SJSA1 (cell line): ENCODE results near the gene VWF. TPM values are rescaled to one million over a fixed set of nuclear protein-coding genes. Genes with fewer than 3 reads are reported as not detected.
"Not testable (repeated sequence)": the region's sequence is repeated elsewhere in the genome, so short reads cannot be mapped to it uniquely, and the experiment has no call there.

Source experiments
- DNase-seq, 2 experiments: peaks; one replicate each; pipeline ENCODE4 v3.0.0-alpha.2; 2015 to 2020; ENCODE audit warnings: low spot score in 2 of 2, low read depth in 1 of 2
- H3K27ac ChIP-seq: fragments of 250-450 bp; sonication (Bioruptor Pico); 2 replicates; pipeline ENCODE4 v1.5.1; 2020; ENCODE audit warnings: mild to moderate bottlenecking, moderate library complexity
- H3K27me3 ChIP-seq: fragments of 250-450 bp; sonication (Bioruptor Pico); replicated peaks from 2 replicates; pipeline ENCODE4 v1.5.1; 2020; ENCODE audit warnings: mild to moderate bottlenecking, moderate library complexity
- H3K36me3 ChIP-seq: fragments of 250-450 bp; sonication (Bioruptor Pico); 2 replicates; pipeline ENCODE4 v1.5.1; 2020; ENCODE audit warnings: mild to moderate bottlenecking
- H3K4me1 ChIP-seq: fragments of 250-450 bp; sonication (Bioruptor Pico); replicated peaks from 2 replicates; pipeline ENCODE4 v1.6.1; 2021; ENCODE audit warnings: mild to moderate bottlenecking
- H3K4me3 ChIP-seq: fragments of 250-450 bp; sonication (Bioruptor Pico); 2 replicates; pipeline ENCODE4 v1.5.1; 2020; ENCODE audit warnings: mild to moderate bottlenecking
- H3K9me3 ChIP-seq: fragments of 250-450 bp; sonication (Bioruptor Pico); replicated peaks from 2 replicates; pipeline ENCODE4 v1.5.1; 2020; ENCODE audit warnings: mild to moderate bottlenecking
- total RNA-seq: library from RNA; depleted of rRNA; stranded (reverse); fragments of >200 nt; shearing (Covaris generic); gene quantifications from 2 replicates; pipeline ENCODE4 v1.2.3, GENCODE V29; 2014

VWF gene
- total RNA-seq, 1 experiment from 2014 or later, result 0.50 TPM

GRCh38 chr12:6106218-6106617, 18.3 kb downstream of the VWF start:
- DNase-seq, result no peak
- no peaks in the 10 kb centered on the region for H3K36me3 ChIP-seq
- peaks cover 22% of the 10 kb centered on the region for H3K4me1 ChIP-seq
- no peaks in the 10 kb centered on the region; the same call in 1 of the 2 replicates for H3K9me3 ChIP-seq
- H3K27ac ChIP-seq, result no peak overlapping the region
- H3K27me3 ChIP-seq, result no peaks in the 10 kb centered on the region
- H3K4me3 ChIP-seq, result no peak overlapping the region

DNA sequence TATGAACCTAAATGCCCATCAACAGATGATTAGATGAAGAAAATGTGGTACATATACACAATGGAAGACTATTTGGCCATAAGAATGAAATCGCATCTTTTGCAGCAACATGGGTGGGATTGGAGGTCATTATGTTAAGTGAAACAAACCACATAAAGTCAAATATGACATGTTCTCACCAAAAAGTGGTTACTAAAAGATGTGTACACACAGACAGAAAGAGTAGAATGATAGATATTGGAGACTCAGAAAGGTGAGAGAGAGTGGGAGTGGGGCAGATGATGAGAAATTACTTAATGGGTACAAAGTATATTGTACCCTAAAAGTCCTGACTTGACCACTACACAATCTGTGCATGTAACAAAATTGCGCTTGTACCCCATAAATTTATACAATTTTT, 19.6 kb downstream of the VWF start:
- DNase-seq, result no peak
- H3K4me3 ChIP-seq, result no peak overlapping the region
- H3K9me3 ChIP-seq, result no peaks in the 10 kb centered on the region; the same call in 1 of the 2 replicates
- no peaks in the 10 kb centered on the region for H3K27me3 ChIP-seq
- peaks cover 22% of the 10 kb centered on the region for H3K4me1 ChIP-seq
- H3K27ac ChIP-seq, result no peak overlapping the region
- H3K36me3 ChIP-seq, result no peaks in the 10 kb centered on the region

DNA sequence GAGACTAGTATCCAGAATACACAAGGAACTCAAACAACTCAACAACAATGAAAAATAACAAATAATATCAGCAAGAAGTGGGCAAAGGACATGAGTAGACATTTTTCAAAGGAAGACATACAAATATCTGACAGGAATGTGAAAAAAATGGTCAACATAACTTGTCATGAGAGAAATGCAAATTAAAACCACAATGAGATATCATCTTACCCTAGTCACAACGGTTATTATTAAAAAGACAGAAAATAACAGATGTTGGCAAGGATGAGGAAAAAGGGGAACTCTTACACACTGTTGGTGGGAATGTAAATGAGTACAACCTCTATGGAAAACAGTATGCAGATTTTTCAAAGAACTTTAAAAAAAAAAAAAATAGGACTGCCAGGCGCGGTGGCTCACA, 20.4 kb downstream of the VWF start:
- DNase-seq, result peak in 1 of 2 experiments; percentile 42
- peak overlapping the region; percentile 5 for H3K27ac ChIP-seq

GRCh38 chr12:6102021-6102420, 22.4 kb downstream of the VWF start:
- H3K4me3 ChIP-seq, H3K9me3 ChIP-seq, H3K27ac ChIP-seq, H3K27me3 ChIP-seq, DNase-seq, H3K36me3 ChIP-seq: not testable (repeated sequence)
- H3K4me1 ChIP-seq, result peaks cover 27% of the 10 kb centered on the region

More for the DNA sequence above, 20.4 kb downstream of the VWF start:
- Histone ChIP-seq H3K27me3 (no peaks in the 10 kb centered on the region), H3K4me3 (no peak overlapping the region), H3K9me3 (no peaks in the 10 kb centered on the region), H3K36me3 (no peaks in the 10 kb centered on the region), H3K4me1 (peaks cover 22% of the 10 kb centered on the region)

GRCh38 chr12:6099316-6099715, 25.2 kb downstream of the VWF start:
- H3K36me3 ChIP-seq, result no peaks in the 10 kb centered on the region
- no peak overlapping the region for H3K4me3 ChIP-seq
- H3K4me1 ChIP-seq, result peaks cover 26% of the 10 kb centered on the region
- no peaks in the 10 kb centered on the region for H3K27me3 ChIP-seq
- no peaks in the 10 kb centered on the region for H3K9me3 ChIP-seq
- DNase-seq, result no peak
- H3K27ac ChIP-seq, result no peak overlapping the region

DNA sequence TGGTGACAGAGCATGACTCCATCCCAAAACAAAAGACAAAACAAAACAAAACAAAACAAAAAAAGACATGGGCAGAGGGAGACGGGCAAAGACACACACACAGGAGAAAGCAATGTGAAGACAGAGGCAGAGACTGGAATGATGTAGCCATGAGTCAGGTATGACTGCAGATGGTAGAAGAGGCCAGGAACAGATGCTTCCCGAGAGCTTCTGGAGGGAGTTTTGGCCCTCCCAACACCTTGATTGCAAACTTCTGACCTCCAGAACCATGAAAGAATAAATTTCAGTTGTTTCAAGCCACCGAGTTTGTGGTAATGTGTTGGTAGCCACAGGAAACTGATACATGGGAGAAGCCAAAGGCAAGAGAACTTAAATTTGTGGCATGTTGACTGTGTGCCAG, 27.1 kb downstream of the VWF start:
- Histone ChIP-seq H3K27me3 (no peaks in the 10 kb centered on the region), H3K27ac (0 out of 2 replicates have a peak overlapping the region, but pooled peaks have one; percentile 1), H3K4me3 (no peak overlapping the region), H3K9me3 (no peaks in the 10 kb centered on the region), H3K4me1 (peaks cover 35% of the 10 kb centered on the region), H3K36me3 (no peaks in the 10 kb centered on the region)
- DNase-seq, result peak; percentile 65 to 82

- no peaks in the 10 kb centered on the region for H3K9me3 ChIP-seq
- no peak for DNase-seq
- H3K27me3 ChIP-seq, result no peaks in the 10 kb centered on the region
- H3K27ac ChIP-seq, result no peak overlapping the region
- H3K4me3 ChIP-seq, result no peak overlapping the region
- peaks cover 35% of the 10 kb centered on the region for H3K4me1 ChIP-seq
- no peaks in the 10 kb centered on the region for H3K36me3 ChIP-seq
Observed at GRCh38 chr12:6096527-6096926, 27.9 kb downstream of the VWF start.

DNA sequence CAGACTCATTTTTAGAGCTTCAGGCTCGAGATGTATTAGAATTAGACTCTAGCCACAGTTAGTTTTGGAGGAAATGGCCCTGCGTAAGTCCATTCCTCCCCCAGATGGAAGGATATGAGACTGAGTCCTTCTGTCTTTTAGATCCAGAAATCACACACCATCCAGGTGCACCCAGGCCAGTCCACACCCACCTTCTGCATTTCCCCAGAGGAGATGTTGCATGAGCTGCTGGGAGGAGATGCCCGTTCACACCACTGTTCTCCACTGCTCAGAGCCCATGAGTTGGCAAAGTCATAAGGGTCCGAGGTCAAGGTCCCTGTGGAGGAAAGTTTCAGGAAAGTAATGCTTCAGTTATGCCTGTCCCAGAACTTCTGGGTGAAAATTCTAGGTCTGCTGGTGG, 29.2 kb downstream of the VWF start:
- Histone ChIP-seq H3K9me3 (no peaks in the 10 kb centered on the region), H3K4me3 (no peak overlapping the region), H3K4me1 (peaks cover 35% of the 10 kb centered on the region), H3K27me3 (no peaks in the 10 kb centered on the region), H3K27ac (no peak overlapping the region), H3K36me3 (no peaks in the 10 kb centered on the region)
- no peak for DNase-seq

- no peaks in the 10 kb centered on the region for H3K36me3 ChIP-seq
- no peak overlapping the region for H3K4me3 ChIP-seq
- H3K9me3 ChIP-seq, result no peaks in the 10 kb centered on the region
- H3K4me1 ChIP-seq, result peaks cover 50% of the 10 kb centered on the region
- no peaks in the 10 kb centered on the region for H3K27me3 ChIP-seq
- H3K27ac ChIP-seq, result peak overlapping the region; percentile 57
- no peak for DNase-seq
Observed at GRCh38 chr12:6093764-6094163, 30.7 kb downstream of the VWF start.

- H3K4me1 ChIP-seq, result peaks cover 52% of the 10 kb centered on the region
- no peaks in the 10 kb centered on the region for H3K27me3 ChIP-seq
- no peak overlapping the region for H3K4me3 ChIP-seq
- H3K36me3 ChIP-seq, result no peaks in the 10 kb centered on the region
- H3K27ac ChIP-seq, result peak overlapping the region; percentile 57
- H3K9me3 ChIP-seq, result no peaks in the 10 kb centered on the region
- DNase-seq, result peak; percentile 93 to 94
Observed at GRCh38 chr12:6092784-6093722, 31.4 kb downstream of the VWF start.

DNA sequence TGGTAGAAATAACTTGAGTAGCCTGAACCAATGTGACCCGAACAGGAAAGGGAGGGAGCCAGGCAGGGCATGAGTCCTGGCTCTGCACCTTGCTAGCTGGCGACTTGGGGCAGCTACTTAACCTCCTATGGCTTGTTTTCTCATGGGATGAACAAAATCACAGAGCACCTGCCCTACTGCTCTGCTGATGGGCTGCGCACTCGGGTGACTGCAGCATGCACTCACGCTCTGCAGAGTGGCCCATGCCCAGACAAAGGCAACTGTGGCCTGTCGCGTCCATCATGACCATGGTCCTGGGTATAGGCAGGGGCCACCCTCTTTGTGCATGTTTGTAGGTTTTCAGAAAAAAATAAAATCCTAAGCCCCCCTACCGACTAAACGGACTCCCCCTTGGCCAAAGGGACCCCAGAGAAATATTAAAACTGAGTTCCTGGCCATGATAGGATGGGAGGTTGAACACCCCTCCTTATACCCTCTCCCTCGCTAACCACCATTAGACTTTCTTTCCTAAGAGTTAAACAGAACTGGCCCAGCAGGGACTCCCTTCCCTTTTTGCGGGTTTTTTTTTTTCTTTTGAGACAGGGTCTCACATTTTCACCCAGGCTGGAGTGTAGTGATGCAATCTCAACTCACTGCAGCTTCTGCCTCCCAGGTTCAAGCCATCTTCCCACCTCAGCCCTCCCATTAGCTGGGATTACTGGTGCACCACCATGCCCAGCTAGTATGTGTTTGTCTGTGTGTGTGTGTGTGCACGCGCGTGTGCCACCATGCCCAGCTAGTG, 32.5 kb downstream of the VWF start:
- Histone ChIP-seq H3K4me3 (no peak overlapping the region), H3K9me3 (no peaks in the 10 kb centered on the region), H3K27me3 (no peaks in the 10 kb centered on the region), H3K4me1 (peaks cover 43% of the 10 kb centered on the region), H3K27ac (no peak overlapping the region), H3K36me3 (no peaks in the 10 kb centered on the region)
- no peak for DNase-seq

DNA sequence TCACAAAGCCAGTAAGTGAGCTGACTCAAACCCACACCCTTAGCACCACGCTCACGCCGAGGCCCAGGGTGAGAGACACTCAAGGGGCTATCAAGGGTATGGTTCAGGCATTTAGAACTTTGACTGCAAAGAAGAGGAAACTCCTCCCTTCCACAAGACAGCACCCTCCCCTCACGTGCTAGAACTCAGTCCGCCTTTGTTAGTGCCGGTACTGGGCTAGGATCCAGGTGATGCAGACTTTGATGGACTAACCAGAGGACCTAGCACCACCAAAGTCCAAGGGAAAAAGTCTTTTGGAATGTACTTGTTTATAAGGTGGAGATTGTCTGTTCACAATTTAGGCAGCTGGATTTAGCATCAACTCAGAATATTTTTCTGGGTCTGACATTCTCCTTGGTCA, 33.7 kb downstream of the VWF start:
- Histone ChIP-seq H3K36me3 (no peaks in the 10 kb centered on the region), H3K9me3 (no peaks in the 10 kb centered on the region), H3K27ac (no peak overlapping the region), H3K4me1 (peaks cover 47% of the 10 kb centered on the region), H3K4me3 (no peak overlapping the region), H3K27me3 (no peaks in the 10 kb centered on the region)
- no peak for DNase-seq

DNA sequence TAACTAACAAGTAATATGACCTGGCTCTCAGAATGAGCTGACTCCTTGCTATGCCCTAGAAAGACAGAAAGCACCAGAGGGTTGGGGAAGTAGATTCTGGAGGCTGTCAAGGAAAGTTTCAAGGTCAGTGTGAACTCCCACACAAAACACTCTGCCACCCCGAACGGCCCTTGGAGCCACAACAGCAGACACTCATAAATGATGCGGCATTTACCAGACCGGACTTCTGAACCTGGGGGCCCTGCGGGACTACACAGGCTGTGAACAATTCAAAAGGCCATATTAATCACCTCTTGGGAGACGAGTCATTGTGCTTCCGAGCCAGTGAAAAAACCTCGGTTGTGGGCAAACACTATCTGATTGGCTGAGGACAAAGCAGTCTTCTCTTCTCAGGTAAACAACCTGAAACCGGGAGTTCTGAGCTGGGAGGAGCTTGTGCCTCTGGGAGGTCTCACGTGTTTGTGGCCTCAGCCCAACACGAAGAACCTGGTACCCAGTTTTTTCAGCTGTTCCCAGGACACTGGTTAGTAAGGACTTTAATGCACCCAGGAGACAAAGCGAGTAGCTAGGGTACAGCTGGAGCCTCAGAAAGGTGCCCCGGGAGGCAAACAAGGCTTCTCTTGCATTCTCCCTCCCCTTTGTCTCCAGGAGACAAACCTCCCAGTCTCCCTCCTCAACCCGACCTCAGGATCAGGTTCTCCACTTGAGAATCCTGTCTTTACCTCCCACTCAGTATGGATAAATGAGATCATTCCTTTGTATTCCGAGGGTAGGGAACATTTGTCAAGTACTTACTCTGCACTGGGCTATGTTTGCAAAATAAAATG, 35.3 kb downstream of the VWF start:
- peak in 1 of 2 experiments; percentile 53 for DNase-seq
- H3K4me3 ChIP-seq, result no peak overlapping the region
- peaks cover 59% of the 10 kb centered on the region for H3K4me1 ChIP-seq
- peak overlapping the region; percentile 42 for H3K27ac ChIP-seq
- H3K36me3 ChIP-seq, result no peaks in the 10 kb centered on the region
- H3K27me3 ChIP-seq, result no peaks in the 10 kb centered on the region
- H3K9me3 ChIP-seq, result peaks cover 3% of the 10 kb centered on the region; the same call in 1 of the 2 replicates
